H1 (cell line): ENCODE results near the gene RPL7A. TPM values are rescaled to one million over a fixed set of nuclear protein-coding genes. Genes with fewer than 3 reads are reported as not detected.

Experiments used
- EP300 ChIP-seq, 2 experiments: IDR thresholded peaks; 1 replicate in 1 of 2; 2 replicates in 1 of 2; pipeline ENCODE4 v1.6.1; 2011 to 2012; ENCODE audit warnings: low read depth in 2 of 2, low read length in 2 of 2, mild to moderate bottlenecking in 2 of 2, borderline replicate concordance in 1 of 2, inconsistent platforms in 1 of 2, moderate library complexity in 1 of 2
- polyA plus RNA-seq, 7 experiments: library from polyadenylated mRNA; depleted of rRNA in 3 of 7; stranded (reverse) in 5 of 7; unstranded in 2 of 7; fragments of >200 nt in 5 of 7; fragments of 200-250 nt in 2 of 7; gene quantifications; 1 replicate in 5 of 7; 2 replicates in 1 of 7; 4 replicates in 1 of 7; pipeline versions ENCODE4 v1.2.1 to v1.2.3, GENCODE V29; 2011 to 2013; ENCODE audit warnings: missing spikeins in 2 of 7, mixed read lengths in 2 of 7
- total RNA-seq: library from RNA; stranded (reverse); fragmentation: NEBNext Ultra II Directional; extraction: Animal tissue kit (Norgen Biotek cat#: 25700); gene quantifications from 2 replicates; pipeline ENCODE4 v1.2.1, GENCODE V29; 2021

Gene RPL7A
- total and polyA plus RNA-seq, 2 of the 8 experiments (the other 6 are each of a cell fraction or from before 2014, with no cell fraction given): 2,578 to 2,783 TPM

DNA sequence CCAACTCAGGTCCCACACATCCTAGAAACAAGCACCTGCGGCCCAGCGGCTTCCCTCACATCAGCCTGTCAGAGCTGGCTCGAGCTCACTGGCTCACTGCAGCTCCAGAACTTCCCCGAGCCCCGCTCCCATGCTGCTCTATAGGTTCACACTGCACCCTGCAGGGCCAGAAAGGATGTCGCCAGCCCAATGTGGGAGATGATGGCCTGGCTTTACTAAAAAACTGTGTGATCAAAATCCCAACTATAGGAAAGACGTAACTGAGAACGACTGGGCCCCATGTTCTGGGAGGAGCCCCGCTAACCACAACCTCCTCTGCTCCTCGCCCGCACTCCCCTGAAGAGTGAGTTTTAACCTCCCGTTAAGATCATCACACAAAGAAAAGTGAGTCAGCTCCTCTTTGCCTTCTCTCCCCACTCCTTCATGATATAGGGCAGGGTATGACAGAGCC, 23.3 kb downstream of the RPL7A start (continued):
- no peak for TF ChIP-seq EP300 (IDR thresholded peaks at IDR 0.05; ENCODE audit: borderline replicate concordance in 1 of 2, low read depth in 2 of 2, low read length in 2 of 2)
